ENCODE results near the gene KRTAP26-1. TPM values are rescaled to one million over a fixed set of nuclear protein-coding genes. Genes with fewer than 3 reads are reported as not detected.

Gene KRTAP26-1
- total and polyA plus RNA-seq, 3 donors from 2014 or later, result 0.37 TPM; not detected in 2

DNA sequence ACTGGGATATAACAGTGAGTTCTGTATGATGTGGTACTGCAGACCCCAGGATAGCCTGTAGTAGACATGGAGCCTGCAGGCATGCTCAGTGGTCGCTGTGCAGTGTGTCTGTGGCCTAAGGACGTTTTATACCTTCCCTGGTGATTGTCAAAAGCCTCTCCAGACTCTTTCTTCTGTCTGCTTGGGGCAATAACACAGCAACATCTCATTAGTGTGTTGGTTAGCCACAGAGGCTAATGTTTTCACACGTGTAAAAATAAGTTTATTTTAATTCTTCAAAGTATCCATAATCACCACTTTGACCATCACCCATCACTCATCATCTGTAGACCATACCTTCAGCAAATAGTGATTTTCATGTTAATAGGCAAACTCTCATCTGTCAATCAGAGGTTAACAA lies 37.3 kb downstream of the KRTAP26-1 start, which contains the start of gene KRTAP24-1:
Gene KRTAP24-1, minus strand, starts transcription at position 101 of the 400 bp plus-strand sequence. Its CDS starts 18 bp downstream, at position 83.
- no peak for DNase-seq
- WGBS, 2 donors, result 59 to 68% methylated on average over 3 of the region's 3 CpGs
- no peaks in the 10 kb centered on the region for H3K27me3 ChIP-seq
- no peak within 1 kb of the TSS for H3K27ac ChIP-seq
- intact Hi-C loops (cut with DNase I; ENCODE audit: low total_unique reads), result no loop called here
- no peaks in the 10 kb centered on the region for H3K36me3 ChIP-seq (ENCODE audit: low read depth, missing control alignments)
- no peaks in the 10 kb centered on the region for H3K9me3 ChIP-seq
- H3K4me1 ChIP-seq, result no peaks in the 10 kb centered on the region
- H3K4me3 ChIP-seq, result no peak within 1 kb of the TSS
- TF ChIP-seq POLR2A (IDR thresholded peaks at IDR 0.05), result no peak
- TF ChIP-seq, protein P1, sequence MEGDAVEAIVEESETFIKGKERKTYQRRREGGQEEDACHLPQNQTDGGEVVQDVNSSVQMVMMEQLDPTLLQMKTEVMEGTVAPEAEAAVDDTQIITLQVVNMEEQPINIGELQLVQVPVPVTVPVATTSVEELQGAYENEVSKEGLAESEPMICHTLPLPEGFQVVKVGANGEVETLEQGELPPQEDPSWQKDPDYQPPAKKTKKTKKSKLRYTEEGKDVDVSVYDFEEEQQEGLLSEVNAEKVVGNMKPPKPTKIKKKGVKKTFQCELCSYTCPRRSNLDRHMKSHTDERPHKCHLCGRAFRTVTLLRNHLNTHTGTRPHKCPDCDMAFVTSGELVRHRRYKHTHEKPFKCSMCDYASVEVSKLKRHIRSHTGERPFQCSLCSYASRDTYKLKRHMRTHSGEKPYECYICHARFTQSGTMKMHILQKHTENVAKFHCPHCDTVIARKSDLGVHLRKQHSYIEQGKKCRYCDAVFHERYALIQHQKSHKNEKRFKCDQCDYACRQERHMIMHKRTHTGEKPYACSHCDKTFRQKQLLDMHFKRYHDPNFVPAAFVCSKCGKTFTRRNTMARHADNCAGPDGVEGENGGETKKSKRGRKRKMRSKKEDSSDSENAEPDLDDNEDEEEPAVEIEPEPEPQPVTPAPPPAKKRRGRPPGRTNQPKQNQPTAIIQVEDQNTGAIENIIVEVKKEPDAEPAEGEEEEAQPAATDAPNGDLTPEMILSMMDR (IDR thresholded peaks at IDR 0.05), result no peak

DNA sequence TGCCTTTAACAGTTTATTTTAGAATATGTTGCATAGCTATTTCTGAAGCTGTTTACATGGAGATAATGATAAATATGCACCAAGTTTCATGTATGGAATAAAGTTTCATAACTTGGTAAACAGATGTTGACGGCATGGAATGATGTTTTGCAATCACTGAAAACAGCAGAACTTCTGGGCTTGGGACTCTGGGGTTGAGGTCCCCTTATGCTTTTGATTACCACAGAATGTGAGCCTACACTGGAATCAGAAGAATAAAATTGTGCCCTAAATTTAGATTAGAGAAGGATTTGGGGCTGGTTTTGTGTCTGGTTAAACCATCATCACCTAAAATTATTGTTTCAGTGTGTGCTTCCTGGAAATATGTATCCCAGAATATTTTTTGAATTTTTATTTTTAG lies 48.5 kb downstream of the KRTAP26-1 start:
- Histone ChIP-seq H3K4me3 (no peak overlapping the region), H3K27ac (no peak overlapping the region), H3K9me3 (no peaks in the 10 kb centered on the region), H3K36me3 (ENCODE audit: low read depth, missing control alignments) (no peaks in the 10 kb centered on the region), H3K27me3 (no peaks in the 10 kb centered on the region), H3K4me1 (no peaks in the 10 kb centered on the region)
- TF ChIP-seq, protein P1 (IDR thresholded peaks at IDR 0.05), result no peak
- no peak for TF ChIP-seq POLR2A (IDR thresholded peaks at IDR 0.05)
- no peak for DNase-seq
- intact Hi-C loops (cut with DNase I; ENCODE audit: low total_unique reads), result no loop called here
- WGBS, 2 donors, result 59 to 79% methylated on average over 1 of the region's 1 CpG

DNA sequence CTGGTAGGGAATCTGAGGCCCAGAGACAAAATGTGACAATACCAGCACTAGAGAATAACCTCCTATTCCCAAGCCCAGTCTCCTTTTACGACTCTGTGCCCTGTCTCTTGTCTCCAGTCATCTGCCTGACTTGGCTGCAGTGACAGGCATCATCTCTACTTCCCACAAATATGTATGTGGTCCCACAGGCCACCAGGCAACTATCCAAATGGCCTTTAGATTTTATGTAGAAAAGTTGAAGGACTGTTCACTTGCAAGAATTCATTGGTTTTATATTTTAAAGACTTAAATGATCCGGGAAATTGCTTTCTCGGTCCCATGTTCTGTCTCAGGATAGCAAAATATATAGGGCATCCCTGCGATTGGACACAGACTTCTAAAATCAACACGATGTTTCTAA lies 49.0 kb downstream of the KRTAP26-1 start:
- H3K27me3 ChIP-seq, result no peaks in the 10 kb centered on the region
- no peak overlapping the region for H3K27ac ChIP-seq
- H3K9me3 ChIP-seq, result no peaks in the 10 kb centered on the region
- H3K36me3 ChIP-seq (ENCODE audit: low read depth, missing control alignments), result no peaks in the 10 kb centered on the region
- WGBS, 2 donors, result 52 to 69% methylated on average over 5 of the region's 5 CpGs
- intact Hi-C loops (cut with DNase I; ENCODE audit: low total_unique reads), result no loop called here
- H3K4me1 ChIP-seq, result no peaks in the 10 kb centered on the region
- no peak overlapping the region for H3K4me3 ChIP-seq
- no peak for DNase-seq
- no peak for TF ChIP-seq POLR2A (IDR thresholded peaks at IDR 0.05)
- TF ChIP-seq, protein P1 (IDR thresholded peaks at IDR 0.05), result no peak

DNA sequence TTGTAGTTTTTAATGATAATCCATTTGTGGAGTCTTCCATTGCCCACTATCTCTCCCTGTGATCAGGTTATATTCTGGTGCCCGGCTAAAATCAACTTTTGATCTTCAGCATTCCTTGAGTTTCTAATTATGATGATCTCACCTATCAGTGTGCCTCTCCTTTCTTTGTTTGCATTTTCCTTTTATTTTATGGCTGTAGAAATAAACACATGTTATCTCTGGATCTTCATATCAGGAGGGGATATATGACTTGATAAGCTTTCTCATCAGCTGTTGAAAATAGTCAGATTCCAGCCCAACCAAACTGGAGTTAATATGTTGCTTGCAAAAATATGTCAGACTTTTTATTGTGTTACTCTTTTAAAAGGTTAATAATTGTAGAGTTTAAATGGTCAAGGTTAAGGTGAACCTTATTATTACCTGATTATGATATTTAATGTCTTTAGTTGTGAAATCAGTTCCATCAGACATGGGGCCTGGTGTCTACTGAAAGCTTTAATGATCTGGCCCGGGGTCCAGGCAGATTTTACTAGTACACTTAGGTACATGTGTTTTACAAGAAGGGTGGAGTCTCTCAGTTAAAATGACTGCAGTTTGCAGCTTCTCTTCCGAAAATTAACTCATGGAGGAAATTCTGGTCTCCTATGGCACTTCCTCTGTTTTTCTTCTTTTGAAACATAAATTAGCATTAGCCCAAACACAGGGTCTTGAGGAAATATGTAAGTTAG lies 50.1 kb downstream of the KRTAP26-1 start:
- intact Hi-C loops (cut with DNase I; ENCODE audit: low total_unique reads), result no loop called here
- Histone ChIP-seq H3K4me3 (no peak overlapping the region), H3K27ac (no peak overlapping the region), H3K36me3 (ENCODE audit: low read depth, missing control alignments) (no peaks in the 10 kb centered on the region), H3K9me3 (no peaks in the 10 kb centered on the region), H3K27me3 (no peaks in the 10 kb centered on the region), H3K4me1 (no peaks in the 10 kb centered on the region)
- DNase-seq, result no peak
- TF ChIP-seq POLR2A (IDR thresholded peaks at IDR 0.05), result no peak
- TF ChIP-seq, protein P1 (IDR thresholded peaks at IDR 0.05), result no peak
- WGBS, 2 donors, result 63 to 78% methylated on average over 3 of the region's 3 CpGs

Small RNAs within 50 kb of the gene (small RNA-seq; reads per million reads assigned to genes)
- gene KRTAP23-1, result 0 reads per million in 2 donors

Other genes with a start within 250 kb of the KRTAP26-1 start
- gene CLDN17, start 153.5 kb downstream of the KRTAP26-1 start, total RNA-seq, result not detected
- gene CLDN17, start 153.5 kb downstream of the KRTAP26-1 start, polyA plus RNA-seq (ENCODE audit: insufficient read depth, low read depth, low replicate concordance), result 0.46 TPM
- gene CLDN8, start 104.2 kb downstream of the KRTAP26-1 start, total RNA-seq, result not detected
- gene CLDN8, start 104.2 kb downstream of the KRTAP26-1 start, polyA plus RNA-seq (ENCODE audit: insufficient read depth, low read depth, low replicate concordance), result not detected
- not detected for gene KRTAP24-1, start 37.4 kb downstream of the KRTAP26-1 start, total RNA-seq
- not detected for gene KRTAP24-1, start 37.4 kb downstream of the KRTAP26-1 start, polyA plus RNA-seq (ENCODE audit: insufficient read depth, low read depth, low replicate concordance)
- gene KRTAP25-1, start 30.8 kb downstream of the KRTAP26-1 start, total RNA-seq, result not detected
- gene KRTAP25-1, start 30.8 kb downstream of the KRTAP26-1 start, polyA plus RNA-seq (ENCODE audit: insufficient read depth, low read depth, low replicate concordance), result not detected
- gene KRTAP27-1, start 17.4 kb upstream of the KRTAP26-1 start, total RNA-seq, result not detected
- gene KRTAP27-1, start 17.4 kb upstream of the KRTAP26-1 start, polyA plus RNA-seq (ENCODE audit: insufficient read depth, low read depth, low replicate concordance), result not detected
- gene KRTAP23-1, start 28.3 kb upstream of the KRTAP26-1 start, total RNA-seq, result not detected
- not detected for gene KRTAP23-1, start 28.3 kb upstream of the KRTAP26-1 start, polyA plus RNA-seq (ENCODE audit: insufficient read depth, low read depth, low replicate concordance)
- not detected for gene KRTAP13-2, start 52.0 kb upstream of the KRTAP26-1 start, total RNA-seq
- not detected for gene KRTAP13-2, start 52.0 kb upstream of the KRTAP26-1 start, polyA plus RNA-seq (ENCODE audit: insufficient read depth, low read depth, low replicate concordance)
- not detected for gene KRTAP13-1, start 75.7 kb upstream of the KRTAP26-1 start, total RNA-seq
- gene KRTAP13-1, start 75.7 kb upstream of the KRTAP26-1 start, polyA plus RNA-seq (ENCODE audit: insufficient read depth, low read depth, low replicate concordance), result not detected
- not detected for gene KRTAP13-3, start 105.6 kb upstream of the KRTAP26-1 start, total RNA-seq
- not detected for gene KRTAP13-3, start 105.6 kb upstream of the KRTAP26-1 start, polyA plus RNA-seq (ENCODE audit: insufficient read depth, low read depth, low replicate concordance)
- gene KRTAP13-4, start 109.9 kb upstream of the KRTAP26-1 start, total RNA-seq, result not detected
- gene KRTAP13-4, start 109.9 kb upstream of the KRTAP26-1 start, polyA plus RNA-seq (ENCODE audit: insufficient read depth, low read depth, low replicate concordance), result not detected
- not detected for gene KRTAP15-1, start 120.0 kb upstream of the KRTAP26-1 start, total RNA-seq
- not detected for gene KRTAP15-1, start 120.0 kb upstream of the KRTAP26-1 start, polyA plus RNA-seq (ENCODE audit: insufficient read depth, low read depth, low replicate concordance)
- gene KRTAP19-1, start 160.1 kb upstream of the KRTAP26-1 start, total RNA-seq, result not detected
- not detected for gene KRTAP19-1, start 160.1 kb upstream of the KRTAP26-1 start, polyA plus RNA-seq (ENCODE audit: insufficient read depth, low read depth, low replicate concordance)
- gene KRTAP19-2, start 167.1 kb upstream of the KRTAP26-1 start, total RNA-seq, result not detected
- not detected for gene KRTAP19-2, start 167.1 kb upstream of the KRTAP26-1 start, polyA plus RNA-seq (ENCODE audit: insufficient read depth, low read depth, low replicate concordance)
- not detected for gene KRTAP19-3, start 171.7 kb upstream of the KRTAP26-1 start, total RNA-seq
- not detected for gene KRTAP19-3, start 171.7 kb upstream of the KRTAP26-1 start, polyA plus RNA-seq (ENCODE audit: insufficient read depth, low read depth, low replicate concordance)
- not detected for gene KRTAP19-4, start 176.8 kb upstream of the KRTAP26-1 start, total RNA-seq
- gene KRTAP19-4, start 176.8 kb upstream of the KRTAP26-1 start, polyA plus RNA-seq (ENCODE audit: insufficient read depth, low read depth, low replicate concordance), result not detected
- gene KRTAP19-5, start 181.8 kb upstream of the KRTAP26-1 start, total RNA-seq, result not detected
- gene KRTAP19-5, start 181.8 kb upstream of the KRTAP26-1 start, polyA plus RNA-seq (ENCODE audit: insufficient read depth, low read depth, low replicate concordance), result not detected
- not detected for gene KRTAP19-6, start 221.5 kb upstream of the KRTAP26-1 start, total RNA-seq
- not detected for gene KRTAP19-6, start 221.5 kb upstream of the KRTAP26-1 start, polyA plus RNA-seq (ENCODE audit: insufficient read depth, low read depth, low replicate concordance)
- gene KRTAP19-7, start 241.0 kb upstream of the KRTAP26-1 start, total RNA-seq, result not detected
- gene KRTAP19-7, start 241.0 kb upstream of the KRTAP26-1 start, polyA plus RNA-seq (ENCODE audit: insufficient read depth, low read depth, low replicate concordance), result not detected

Data from testis (tissue), 3 donors.